Spinal cord (tissue), 10 donors: ENCODE results near the gene CTU2. TPM values are rescaled to one million over a fixed set of nuclear protein-coding genes. Genes with fewer than 3 reads are reported as not detected.

Experiments
- DNase-seq, 6 donors: peaks; one replicate each; pipeline versions ENCODE4 v3.0.0 to v3.0.0-alpha.2; 2013 to 2015; ENCODE audit warnings: low spot score in 6 of 6, low read depth in 4 of 6
- H3K27ac ChIP-seq: one replicate; pipeline ENCODE4 v1.5.1; 2013; ENCODE audit warnings: low read depth, low read length, control low read depth
- H3K27me3 ChIP-seq: one replicate; pipeline ENCODE4 v1.6.1; 2013; ENCODE audit warnings: low read length; ENCODE audit not compliant: control insufficient read depth, insufficient read depth
- H3K36me3 ChIP-seq: one replicate; pipeline ENCODE4 v1.6.1; 2013; ENCODE audit warnings: low read length; ENCODE audit not compliant: control insufficient read depth, insufficient read depth
- H3K4me1 ChIP-seq: one replicate; pipeline ENCODE4 v1.6.1; 2013; ENCODE audit warnings: low read length; ENCODE audit not compliant: control insufficient read depth, insufficient read depth
- H3K4me3 ChIP-seq: one replicate; pipeline ENCODE4 v1.5.1; 2013; ENCODE audit warnings: low read depth, low read length, control low read depth
- H3K9me3 ChIP-seq: one replicate; pipeline ENCODE4 v1.6.1; 2013; ENCODE audit warnings: low read length; ENCODE audit not compliant: control insufficient read depth, insufficient read depth
- WGBS: methylation state at CpG from one replicate; pipeline ENCODE4 v1.1.5; 2013; ENCODE audit warnings: missing lambda C conversion rate; ENCODE audit not compliant: insufficient coverage; 5-methylcytosine and 5-hydroxymethylcytosine counted together
- polyA plus RNA-seq, 2 donors: library from polyadenylated mRNA; unstranded; fragments of 120-200 nt; gene quantifications; one replicate each; pipeline ENCODE4 v1.2.1, GENCODE V29; 2013; ENCODE audit not compliant: insufficient read length in 2 of 2
- total RNA-seq, 2 donors: library from RNA; depleted of rRNA in 1 of 2; stranded (reverse); fragments of 120-200 nt in 1 of 2; fragments of >200 nt in 1 of 2; gene quantifications; one replicate each; pipeline versions ENCODE4 v1.2.3 to v1.2.4, GENCODE V29; 2013 to 2014
- donor health status: healthy.

Gene CTU2
- total and polyA plus RNA-seq, 4 donors: 8.6 to 25.8 (median 20.0) TPM

GRCh38 chr16:88752386-88753002, 46.2 kb downstream of the CTU2 start:
- DNase-seq: no peak
- no peak overlapping the region for H3K27ac ChIP-seq
- H3K27me3 ChIP-seq: no peaks in the 10 kb centered on the region
- peaks cover 8% of the 10 kb centered on the region for H3K36me3 ChIP-seq
- peaks cover 11% of the 10 kb centered on the region for H3K4me1 ChIP-seq
- H3K9me3 ChIP-seq: no peaks in the 10 kb centered on the region
- 89% methylated on average over 15 of the region's 16 CpGs for WGBS
- H3K4me3 ChIP-seq: no peak overlapping the region

- no peaks in the 10 kb centered on the region for H3K9me3 ChIP-seq
- H3K36me3 ChIP-seq: peaks cover 8% of the 10 kb centered on the region
- no peak overlapping the region for H3K4me3 ChIP-seq
- no peak for DNase-seq
- H3K27ac ChIP-seq: no peak overlapping the region
- WGBS: 60% methylated on average over 3 of the region's 13 CpGs
- no peaks in the 10 kb centered on the region for H3K27me3 ChIP-seq
- peaks cover 11% of the 10 kb centered on the region for H3K4me1 ChIP-seq
Observed at GRCh38 chr16:88753191-88753590, 46.9 kb downstream of the CTU2 start.

- 72% methylated on average over 11 of the region's 11 CpGs for WGBS
- DNase-seq: no peak
- H3K9me3 ChIP-seq: no peaks in the 10 kb centered on the region
- no peak overlapping the region for H3K4me3 ChIP-seq
- no peaks in the 10 kb centered on the region for H3K27me3 ChIP-seq
- H3K4me1 ChIP-seq: peaks cover 11% of the 10 kb centered on the region
- peaks cover 8% of the 10 kb centered on the region for H3K36me3 ChIP-seq
- H3K27ac ChIP-seq: no peak overlapping the region
Observed at GRCh38 chr16:88753602-88754001, 47.3 kb downstream of the CTU2 start.

- 82% methylated on average over 28 of the region's 28 CpGs for WGBS
- Histone ChIP-seq H3K27ac (no peak overlapping the region), H3K4me3 (no peak overlapping the region), H3K36me3 (peaks cover 8% of the 10 kb centered on the region), H3K9me3 (peaks cover 3% of the 10 kb centered on the region), H3K4me1 (peaks cover 11% of the 10 kb centered on the region), H3K27me3 (no peaks in the 10 kb centered on the region)
- no peak for DNase-seq
Observed at GRCh38 chr16:88754109-88754911, 48.0 kb downstream of the CTU2 start.

GRCh38 chr16:88754912-88755744, 48.8 kb downstream of the CTU2 start:
- H3K4me3 ChIP-seq: no peak overlapping the region
- H3K9me3 ChIP-seq: peaks cover 3% of the 10 kb centered on the region
- peaks cover 8% of the 10 kb centered on the region for H3K36me3 ChIP-seq
- H3K4me1 ChIP-seq: peaks cover 19% of the 10 kb centered on the region
- 64% methylated on average over 37 of the region's 42 CpGs for WGBS
- H3K27ac ChIP-seq: no peak overlapping the region
- no peaks in the 10 kb centered on the region for H3K27me3 ChIP-seq
- DNase-seq: peak in 2 of 6 donors; percentile 22 to 35

- H3K4me3 ChIP-seq: no peak overlapping the region
- no peaks in the 10 kb centered on the region for H3K27me3 ChIP-seq
- H3K4me1 ChIP-seq: peaks cover 26% of the 10 kb centered on the region
- peaks cover 3% of the 10 kb centered on the region for H3K9me3 ChIP-seq
- WGBS: 88% methylated on average over 23 of the region's 23 CpGs
- no peak overlapping the region for H3K27ac ChIP-seq
- no peak for DNase-seq
- H3K36me3 ChIP-seq: peaks cover 10% of the 10 kb centered on the region
Observed at GRCh38 chr16:88755745-88756443, 49.6 kb downstream of the CTU2 start.

GRCh38 chr16:88758227-88758943, 52.1 kb downstream of the CTU2 start:
- WGBS: 85% methylated on average over 12 of the region's 13 CpGs
- Histone ChIP-seq H3K36me3 (peaks cover 8% of the 10 kb centered on the region), H3K9me3 (peaks cover 3% of the 10 kb centered on the region), H3K4me3 (no peak overlapping the region), H3K27me3 (no peaks in the 10 kb centered on the region), H3K27ac (no peak overlapping the region), H3K4me1 (peaks cover 31% of the 10 kb centered on the region)
- no peak for DNase-seq

GRCh38 chr16:88758944-88759244, 52.6 kb downstream of the CTU2 start:
- Histone ChIP-seq H3K27me3 (no peaks in the 10 kb centered on the region), H3K36me3 (peaks cover 8% of the 10 kb centered on the region), H3K4me3 (no peak overlapping the region), H3K27ac (no peak overlapping the region), H3K9me3 (peaks cover 3% of the 10 kb centered on the region), H3K4me1 (peaks cover 33% of the 10 kb centered on the region)
- no peak for DNase-seq
- 73% methylated on average over 5 of the region's 6 CpGs for WGBS
